ENCODE measurements around the gene SH3BGRL.

The SH3BGRL gene

DNA sequence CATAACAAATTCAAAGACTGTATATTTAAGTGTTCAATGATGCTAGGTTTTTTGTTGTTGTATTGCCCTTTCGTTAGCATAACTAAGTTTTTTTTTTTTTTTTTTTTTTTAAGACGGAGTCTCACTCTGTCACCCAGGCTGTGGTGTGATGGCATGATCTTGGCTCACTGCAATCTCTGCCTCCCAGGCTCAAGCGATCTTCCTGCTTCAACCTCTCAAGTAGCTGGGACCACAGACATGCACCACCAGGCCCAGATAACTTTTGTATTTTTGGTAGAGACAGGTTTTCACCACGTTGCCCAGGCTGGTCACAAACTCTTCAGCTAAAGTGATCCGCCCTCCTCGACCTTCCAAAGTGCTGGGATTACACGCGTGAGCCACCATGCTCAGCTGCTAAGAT lies 7.0 kb downstream of the SH3BGRL start:
- DNase-seq (ENCODE audit: low read depth): no peak
- TF ChIP-seq POLR2A (IDR thresholded peaks at IDR 0.05; ENCODE audit: extremely low read depth, insufficient read length): no peak
- TF ChIP-seq, protein P1, sequence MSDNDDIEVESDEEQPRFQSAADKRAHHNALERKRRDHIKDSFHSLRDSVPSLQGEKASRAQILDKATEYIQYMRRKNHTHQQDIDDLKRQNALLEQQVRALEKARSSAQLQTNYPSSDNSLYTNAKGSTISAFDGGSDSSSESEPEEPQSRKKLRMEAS (IDR thresholded peaks at IDR 0.05; ENCODE audit: low read depth, low read length): no peak
- no peak for TF ChIP-seq MYC (IDR thresholded peaks at IDR 0.05; ENCODE audit: low read depth, low read length)
- TF ChIP-seq, protein P2, sequence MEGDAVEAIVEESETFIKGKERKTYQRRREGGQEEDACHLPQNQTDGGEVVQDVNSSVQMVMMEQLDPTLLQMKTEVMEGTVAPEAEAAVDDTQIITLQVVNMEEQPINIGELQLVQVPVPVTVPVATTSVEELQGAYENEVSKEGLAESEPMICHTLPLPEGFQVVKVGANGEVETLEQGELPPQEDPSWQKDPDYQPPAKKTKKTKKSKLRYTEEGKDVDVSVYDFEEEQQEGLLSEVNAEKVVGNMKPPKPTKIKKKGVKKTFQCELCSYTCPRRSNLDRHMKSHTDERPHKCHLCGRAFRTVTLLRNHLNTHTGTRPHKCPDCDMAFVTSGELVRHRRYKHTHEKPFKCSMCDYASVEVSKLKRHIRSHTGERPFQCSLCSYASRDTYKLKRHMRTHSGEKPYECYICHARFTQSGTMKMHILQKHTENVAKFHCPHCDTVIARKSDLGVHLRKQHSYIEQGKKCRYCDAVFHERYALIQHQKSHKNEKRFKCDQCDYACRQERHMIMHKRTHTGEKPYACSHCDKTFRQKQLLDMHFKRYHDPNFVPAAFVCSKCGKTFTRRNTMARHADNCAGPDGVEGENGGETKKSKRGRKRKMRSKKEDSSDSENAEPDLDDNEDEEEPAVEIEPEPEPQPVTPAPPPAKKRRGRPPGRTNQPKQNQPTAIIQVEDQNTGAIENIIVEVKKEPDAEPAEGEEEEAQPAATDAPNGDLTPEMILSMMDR (IDR thresholded peaks at IDR 0.05; ENCODE audit: low read depth, low read length): no peak
- no peak overlapping the region for H3K4me3 ChIP-seq (ENCODE audit: low read depth, low read length)

DNA sequence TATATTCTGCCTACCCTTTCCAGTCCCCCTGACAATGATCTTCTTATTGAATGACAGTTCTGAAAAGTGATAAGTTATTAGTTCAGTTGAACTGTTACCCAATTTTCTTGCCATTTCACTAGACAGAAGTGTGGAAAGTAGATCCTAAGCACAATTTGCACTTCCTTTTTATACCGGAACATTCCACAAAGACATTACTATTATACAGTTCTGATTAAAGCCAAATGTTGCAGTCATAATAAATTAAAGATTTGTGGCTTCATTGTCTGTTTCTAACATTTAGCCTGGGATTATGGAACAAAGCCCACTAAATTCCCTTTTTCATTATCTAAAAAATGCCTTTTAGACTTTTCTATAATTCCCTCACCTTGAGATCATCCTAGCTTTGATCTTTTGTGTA lies 13.8 kb downstream of the SH3BGRL start:
- H3K4me3 ChIP-seq (ENCODE audit: low read depth, low read length): no peak overlapping the region
- no peak for DNase-seq (ENCODE audit: low read depth)

DNA sequence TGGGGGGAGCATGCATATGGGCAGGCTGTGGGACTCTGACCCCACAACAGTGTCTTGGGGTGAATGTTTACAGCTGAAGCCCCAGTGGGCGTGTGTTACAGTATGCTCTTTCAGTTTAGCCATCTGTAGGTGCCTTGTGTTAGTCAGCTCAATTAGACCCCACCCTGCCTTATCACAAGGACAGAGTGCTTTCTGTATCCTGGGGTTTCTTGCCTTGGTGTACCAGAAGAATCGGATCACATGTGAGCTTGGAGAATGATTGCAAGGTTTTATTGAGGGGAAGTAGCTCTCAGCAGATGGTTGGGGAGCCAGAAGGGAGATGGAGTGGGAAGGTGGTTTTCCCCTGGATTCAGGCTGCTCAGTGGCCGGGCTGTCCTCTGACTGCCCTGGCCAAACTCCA lies 27.3 kb downstream of the SH3BGRL start:
- no peak for DNase-seq (ENCODE audit: low read depth)
- no peak overlapping the region for H3K4me3 ChIP-seq (ENCODE audit: low read depth, low read length)
- TF ChIP-seq, protein P1 (IDR thresholded peaks at IDR 0.05; ENCODE audit: low read depth, low read length): no peak
- TF ChIP-seq POLR2A (IDR thresholded peaks at IDR 0.05; ENCODE audit: extremely low read depth, insufficient read length) (no peak), MYC (IDR thresholded peaks at IDR 0.05; ENCODE audit: low read depth, low read length) (no peak)
- TF ChIP-seq, protein P2 (IDR thresholded peaks at IDR 0.05; ENCODE audit: low read depth, low read length): no peak

More for the DNA sequence above, 13.8 kb downstream of the SH3BGRL start:
- no peak for TF ChIP-seq MYC (IDR thresholded peaks at IDR 0.05; ENCODE audit: low read depth, low read length)
- TF ChIP-seq, protein P2 (IDR thresholded peaks at IDR 0.05; ENCODE audit: low read depth, low read length): no peak
- no peak for TF ChIP-seq POLR2A (IDR thresholded peaks at IDR 0.05; ENCODE audit: extremely low read depth, insufficient read length)
- TF ChIP-seq, protein P1 (IDR thresholded peaks at IDR 0.05; ENCODE audit: low read depth, low read length): no peak

DNA sequence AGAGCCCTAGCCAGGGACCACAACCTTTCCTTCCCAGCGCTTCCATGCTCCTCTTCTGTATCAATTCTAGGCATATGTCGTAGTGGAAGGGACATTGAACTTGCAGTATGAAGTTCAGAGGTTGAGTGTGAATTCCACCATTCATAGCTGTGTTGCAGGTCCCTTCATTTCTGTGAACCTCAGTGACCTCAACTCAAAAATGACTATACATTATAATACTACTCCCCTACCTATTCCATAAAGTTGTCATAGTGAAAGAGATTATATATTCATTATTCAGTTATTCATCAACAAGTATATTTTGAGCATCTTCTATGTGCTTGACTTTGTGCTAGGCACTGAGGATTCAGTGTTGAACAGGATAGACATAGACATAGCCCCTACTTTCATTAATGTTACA lies 28.0 kb downstream of the SH3BGRL start:
- TF ChIP-seq, protein P1 (IDR thresholded peaks at IDR 0.05; ENCODE audit: low read depth, low read length): no peak
- TF ChIP-seq MYC (IDR thresholded peaks at IDR 0.05; ENCODE audit: low read depth, low read length): no peak
- TF ChIP-seq POLR2A (IDR thresholded peaks at IDR 0.05; ENCODE audit: extremely low read depth, insufficient read length): no peak
- TF ChIP-seq, protein P2 (IDR thresholded peaks at IDR 0.05; ENCODE audit: low read depth, low read length): no peak
- DNase-seq (ENCODE audit: low read depth): no peak
- H3K4me3 ChIP-seq (ENCODE audit: low read depth, low read length): no peak overlapping the region

DNA sequence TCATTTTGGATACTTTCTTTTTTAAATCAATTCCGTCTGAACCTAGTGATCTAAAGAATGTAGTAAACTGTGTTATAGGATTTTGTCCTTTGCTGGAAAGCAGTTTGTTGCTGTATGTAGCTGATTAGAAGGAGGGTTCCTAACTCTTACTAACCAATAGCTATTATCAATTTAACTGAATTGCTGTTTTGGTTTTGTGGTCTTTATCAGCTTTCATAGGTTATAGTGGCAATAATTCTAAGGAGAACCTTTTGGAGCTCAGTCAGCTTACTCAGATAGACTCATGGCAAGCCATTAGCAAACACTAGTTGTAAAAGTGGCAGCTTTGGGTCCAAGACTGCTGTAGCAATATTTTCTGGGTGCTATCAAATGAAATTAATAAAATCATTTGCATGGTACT lies 29.6 kb downstream of the SH3BGRL start:
- no peak for TF ChIP-seq POLR2A (IDR thresholded peaks at IDR 0.05; ENCODE audit: extremely low read depth, insufficient read length)
- TF ChIP-seq, protein P2 (IDR thresholded peaks at IDR 0.05; ENCODE audit: low read depth, low read length): no peak
- TF ChIP-seq, protein P1 (IDR thresholded peaks at IDR 0.05; ENCODE audit: low read depth, low read length): no peak
- no peak for TF ChIP-seq MYC (IDR thresholded peaks at IDR 0.05; ENCODE audit: low read depth, low read length)
- no peak overlapping the region for H3K4me3 ChIP-seq (ENCODE audit: low read depth, low read length)
- DNase-seq (ENCODE audit: low read depth): no peak
